SK-N-MC (cell line): ENCODE data around the gene RABGGTA.

Experiments
- EZH2 ChIP-seq: fragments of 200-600 bp; sonication (generic); IDR thresholded peaks from one replicate; pipeline ENCODE4 v1.6.1; 2017; ENCODE audit warnings: antibody characterized with exemption
- FOXP2 ChIP-seq: optimal IDR thresholded peaks from 2 replicates; pipeline ENCODE3; 2011; ENCODE audit warnings: mild to moderate bottlenecking, moderate library complexity; ENCODE audit not compliant: insufficient read depth; ENCODE audit errors: extremely low read length, control extremely low read depth
- POLR2AphosphoS5 ChIP-seq: IDR thresholded peaks from 2 replicates; pipeline ENCODE4 v1.6.1; 2012; ENCODE audit warnings: mild to moderate bottlenecking, low read depth, low read length, borderline replicate concordance

DNA sequence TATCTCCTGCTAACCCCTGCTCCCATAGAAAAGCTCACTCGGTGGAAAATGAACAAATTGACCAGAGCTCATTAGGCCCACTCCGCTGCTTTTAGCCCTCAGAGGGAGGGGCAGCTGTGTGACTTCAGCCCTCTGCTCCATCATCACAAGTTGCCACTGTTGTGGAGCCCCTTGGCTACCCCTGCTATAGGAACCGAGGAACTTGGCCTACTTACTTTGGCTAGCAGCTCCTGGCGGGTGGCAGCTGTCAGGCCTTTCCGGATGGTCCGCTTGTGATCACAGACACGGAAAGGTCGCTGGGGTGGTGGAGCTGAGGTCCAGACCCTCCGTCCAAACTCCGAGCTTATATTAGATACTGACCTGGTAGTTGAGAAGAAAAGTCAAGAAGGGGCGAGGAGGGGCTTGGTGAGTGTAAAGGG lies 35.8 kb upstream of the RABGGTA start:
- TF ChIP-seq POLR2AphosphoS5 (no peak), EZH2 (no peak), FOXP2 (no peak)
